GM18517 (cell line): ENCODE data around the gene RAF1.

Experiments used
- ATAC-seq: cut with Tn5 transposase; IDR thresholded peaks from one replicate; pipeline ENCODE4 v1.9.1; 2021; ENCODE audit warnings: mild to moderate bottlenecking, moderate library complexity; ENCODE audit not compliant: unreplicated experiment

RAF1 gene

GRCh38 chr3:12598890-12599289 is 65.0 kb downstream of the RAF1 start:
- ATAC-seq = no peak

DNA sequence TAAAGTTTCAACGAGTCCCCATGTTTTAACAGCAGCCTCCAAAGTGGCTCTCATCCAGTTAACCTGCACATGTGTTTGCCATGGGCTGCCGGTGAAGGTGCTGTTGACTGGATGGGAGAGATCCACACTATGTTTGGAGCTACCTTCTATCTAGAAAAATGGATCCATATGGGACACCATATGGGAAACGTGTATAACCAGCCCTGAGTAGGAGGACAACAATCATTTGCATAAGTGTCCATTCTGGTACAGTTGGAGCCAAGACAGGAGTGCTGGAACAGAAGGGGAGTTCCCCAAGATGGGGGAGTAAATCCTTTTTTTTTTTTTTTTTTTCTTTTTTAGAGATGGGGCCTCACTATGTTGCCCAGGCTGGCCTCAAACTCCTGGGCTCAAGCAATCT is 70.4 kb downstream of the RAF1 start:
- no peak for ATAC-seq

DNA sequence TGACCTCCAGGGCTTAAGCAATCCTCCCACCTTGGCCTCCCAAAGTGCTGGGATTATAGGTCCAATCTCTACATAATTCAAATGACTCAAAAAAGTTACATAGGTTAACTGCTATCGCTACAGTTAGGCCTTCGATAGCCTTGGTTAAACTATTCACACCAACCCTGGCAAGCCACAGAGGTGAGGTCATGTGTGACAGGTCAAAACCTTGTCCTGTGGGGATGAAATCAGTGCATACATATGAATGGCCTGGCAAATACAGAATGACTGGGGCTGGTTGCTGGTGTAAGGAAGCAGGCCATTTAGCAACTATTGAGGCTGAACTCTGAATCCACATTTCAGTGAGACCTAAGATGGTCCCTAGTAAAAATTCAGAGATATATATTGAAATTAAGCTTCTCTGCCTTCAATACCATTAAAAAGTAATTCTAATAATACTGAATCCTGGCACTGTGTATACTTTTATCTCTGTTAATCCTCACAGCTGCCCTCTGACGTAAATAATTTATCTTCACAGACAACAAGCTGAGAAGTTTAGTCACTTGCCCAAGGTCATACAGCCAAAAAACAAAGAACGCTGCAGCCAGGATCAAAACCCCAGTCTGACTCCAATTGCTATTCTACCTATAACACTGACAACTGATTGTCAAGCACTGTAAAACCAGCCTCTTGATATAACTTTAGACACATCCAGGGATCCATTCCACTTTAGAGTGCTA is 71.8 kb downstream of the RAF1 start:
- ATAC-seq = no peak

GRCh38 chr3:12591456-12591855 is 72.5 kb downstream of the RAF1 start:
- ATAC-seq = no peak

DNA sequence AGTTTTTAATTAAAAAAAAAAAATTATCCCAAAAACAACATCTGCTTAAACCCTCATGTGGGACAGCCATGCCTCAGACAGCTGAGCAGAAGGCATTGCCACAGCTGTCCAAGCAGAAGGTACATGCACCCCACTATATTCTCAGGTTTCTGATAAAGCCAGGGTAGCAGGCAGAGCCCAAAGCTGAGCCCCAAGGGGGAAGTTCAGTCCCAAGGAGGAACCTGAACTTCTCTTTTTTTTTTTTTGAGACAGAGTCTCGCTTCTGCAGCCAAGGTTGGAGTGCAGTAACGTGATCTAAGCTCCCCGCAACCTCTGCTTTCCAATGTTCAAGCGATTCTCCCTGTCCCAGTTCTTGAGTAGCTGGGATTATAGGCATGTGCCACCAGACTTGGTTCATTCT is 73.8 kb downstream of the RAF1 start:
- ATAC-seq = no peak

DNA sequence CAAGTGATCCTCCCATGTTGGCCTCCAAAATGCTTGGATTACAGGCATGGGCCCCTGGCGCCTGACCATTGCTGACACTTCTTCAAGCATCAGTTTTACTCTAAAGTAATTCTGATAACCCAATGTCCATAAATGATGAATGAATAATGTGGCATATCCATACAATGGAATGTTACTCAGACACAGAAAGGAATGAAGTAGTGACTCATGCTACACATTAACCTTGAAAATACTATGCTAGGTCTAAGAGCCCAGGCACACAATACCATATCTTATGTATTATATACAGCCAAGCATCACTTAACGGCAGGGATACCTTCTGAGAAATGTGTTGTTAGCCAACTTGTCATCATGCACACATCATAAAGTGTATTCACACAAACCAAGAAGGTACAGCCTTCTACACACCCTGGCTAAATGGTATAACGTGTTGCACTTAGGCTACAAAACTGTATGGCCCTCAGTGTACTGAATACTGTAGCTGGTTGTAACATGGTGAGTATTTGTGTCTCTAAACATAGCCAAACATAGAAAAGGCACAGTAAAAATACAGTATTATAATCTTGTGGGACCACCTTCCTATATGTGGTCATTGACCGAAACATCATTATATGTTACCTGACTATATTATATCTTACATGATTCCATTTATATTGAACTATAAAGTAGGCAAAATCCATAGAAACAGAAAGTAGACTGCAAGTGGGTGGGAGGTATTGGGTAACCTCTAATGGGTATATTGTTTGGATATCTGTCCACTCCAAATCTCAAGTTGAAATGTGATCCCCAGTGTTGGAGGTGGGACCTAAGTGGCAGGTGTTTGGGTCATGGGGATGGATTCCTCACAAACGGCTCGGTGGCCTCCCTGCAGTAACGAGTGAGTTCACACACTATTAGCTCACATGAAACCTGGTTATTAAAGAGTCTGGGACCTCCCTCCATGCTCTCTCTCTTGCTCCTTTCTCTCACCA is 75.6 kb downstream of the RAF1 start:
- ATAC-seq = no peak

GRCh38 chr3:12586403-12586802 is 77.5 kb downstream of the RAF1 start:
- ATAC-seq = no peak

- ATAC-seq = no peak
Observed at GRCh38 chr3:12585970-12586369, 77.9 kb downstream of the RAF1 start.

- no peak for ATAC-seq
Observed at GRCh38 chr3:12585181-12585580, 78.7 kb downstream of the RAF1 start.

- no peak for ATAC-seq
Observed at GRCh38 chr3:12584083-12584482, 79.8 kb downstream of the RAF1 start.

DNA sequence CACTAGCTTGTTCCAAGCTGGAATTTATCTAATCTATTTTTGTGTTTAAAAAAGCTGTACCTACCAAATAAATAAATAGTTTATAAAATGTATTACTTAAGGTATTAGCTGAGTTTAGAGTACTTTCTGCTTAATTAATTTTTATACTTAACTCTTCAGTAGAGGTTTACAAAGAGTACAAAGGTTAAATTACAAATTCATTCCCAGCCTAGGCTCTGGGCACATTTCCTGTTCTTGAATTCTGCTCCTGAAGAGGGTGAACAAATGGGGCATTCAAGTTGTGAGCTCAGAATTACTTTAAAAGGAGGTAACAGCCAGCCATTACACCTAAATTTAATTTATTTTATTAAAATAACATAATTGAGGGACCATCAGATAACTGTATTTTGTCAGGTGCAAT is 80.6 kb downstream of the RAF1 start:
- no peak for ATAC-seq

GRCh38 chr3:12582730-12583129 is 81.2 kb downstream of the RAF1 start:
- ATAC-seq = no peak

- no peak for ATAC-seq
Observed at GRCh38 chr3:12579905-12580304, 84.0 kb downstream of the RAF1 start.

GRCh38 chr3:12579456-12579855 is 84.5 kb downstream of the RAF1 start:
- ATAC-seq = no peak

DNA sequence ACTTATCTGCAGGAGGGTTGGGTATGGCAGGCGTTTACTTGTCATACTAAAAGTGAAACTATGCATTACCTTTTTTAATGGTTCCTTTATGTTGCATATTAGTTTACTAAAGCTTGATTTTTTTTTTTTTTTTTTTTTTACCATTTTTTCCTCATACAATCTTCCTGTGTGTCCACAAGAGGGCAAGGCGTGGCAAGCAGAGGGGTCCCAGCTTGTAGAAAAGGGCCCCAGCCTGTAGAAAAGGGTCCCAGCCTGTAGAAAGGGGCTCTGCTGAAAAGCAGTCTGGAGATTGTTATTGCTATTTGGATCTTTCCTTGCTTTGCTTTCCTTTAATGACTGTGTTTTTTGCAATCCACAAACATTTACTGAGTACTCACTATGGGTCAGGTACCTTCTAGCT is 85.2 kb downstream of the RAF1 start:
- no peak for ATAC-seq

DNA sequence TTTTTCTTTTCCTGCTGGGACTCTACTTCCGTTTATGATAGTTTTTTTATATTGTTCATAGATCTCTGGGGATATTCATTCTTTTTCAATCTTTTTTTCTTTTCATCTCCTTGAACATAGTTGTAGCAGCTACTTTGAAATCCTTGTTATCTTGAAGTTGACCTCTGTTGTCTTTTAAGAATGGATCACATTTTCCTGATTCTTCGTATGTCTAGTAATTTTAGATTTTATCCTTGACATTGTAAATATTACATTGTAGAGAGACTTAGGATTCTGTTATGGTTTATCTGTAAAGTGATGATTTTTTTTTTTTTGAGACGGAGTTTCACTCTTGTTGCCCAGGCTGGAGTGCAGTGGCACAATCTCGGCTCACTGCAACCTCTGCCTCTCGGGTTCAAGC is 86.5 kb downstream of the RAF1 start:
- ATAC-seq = no peak

DNA sequence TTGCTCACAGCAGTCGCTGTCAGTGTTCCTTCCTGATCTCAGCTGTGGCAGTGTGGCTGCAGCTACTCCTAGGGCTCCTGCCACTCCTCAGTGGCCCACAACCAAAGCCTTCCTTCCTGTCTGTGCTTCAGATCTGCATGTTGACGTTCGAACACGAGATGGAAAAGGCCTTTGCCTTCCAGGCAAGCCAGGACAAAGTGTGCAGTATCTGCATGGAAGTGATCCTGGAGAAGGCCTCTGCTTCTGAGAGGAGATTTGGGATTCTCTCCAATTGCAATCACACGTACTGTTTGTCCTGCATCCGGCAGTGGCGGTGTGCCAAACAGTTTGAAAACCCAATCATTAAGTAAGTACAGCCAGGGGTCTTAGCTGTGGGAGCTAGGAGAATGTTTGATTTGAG is 89.3 kb downstream of the RAF1 start:
- no peak for ATAC-seq

DNA sequence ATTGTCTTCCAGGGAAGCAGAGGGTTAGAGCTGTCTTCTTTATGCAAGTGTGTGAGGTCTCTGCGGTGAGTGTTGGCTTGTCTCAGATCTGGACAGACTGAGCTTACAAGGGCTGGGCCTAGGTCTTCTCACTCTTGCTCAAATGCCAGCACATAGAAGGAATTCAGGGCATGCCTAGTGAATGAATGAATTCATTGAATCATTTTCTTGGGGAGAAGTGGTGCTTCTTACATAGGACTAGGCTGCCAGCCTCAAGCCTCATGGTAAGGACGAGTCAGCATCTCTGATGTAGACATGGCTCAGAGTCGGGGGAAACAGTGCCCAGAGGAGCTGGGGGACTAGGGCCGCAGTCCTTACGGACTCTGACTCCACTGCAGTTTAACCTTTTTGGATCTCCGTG is 89.8 kb downstream of the RAF1 start:
- no peak for ATAC-seq

- no peak for ATAC-seq
Observed at GRCh38 chr3:12571986-12572385, 91.9 kb downstream of the RAF1 start.

- no peak for ATAC-seq
Observed at GRCh38 chr3:12569836-12570235, 94.1 kb downstream of the RAF1 start.

- no peak for ATAC-seq
Observed at GRCh38 chr3:12568747-12569146, 95.2 kb downstream of the RAF1 start.

DNA sequence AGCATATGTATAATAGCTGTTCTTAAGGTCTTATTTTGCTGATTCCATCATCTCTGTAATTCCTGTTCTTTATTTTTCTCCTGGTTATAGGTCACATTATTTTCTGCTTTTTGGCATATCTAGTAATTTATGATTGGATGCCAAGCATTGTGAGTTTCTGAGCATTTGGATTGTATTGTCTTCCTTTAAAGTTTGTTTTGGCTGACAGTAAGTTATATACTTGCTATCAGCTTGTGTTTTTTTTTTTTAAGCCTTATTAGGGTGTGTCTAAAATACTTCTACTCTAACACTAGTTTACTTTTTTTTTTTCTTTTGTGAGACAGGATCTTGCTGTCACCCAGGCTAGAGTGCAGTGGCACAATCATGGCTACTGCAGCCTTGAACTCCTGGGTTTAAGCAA is 96.9 kb downstream of the RAF1 start:
- ATAC-seq = no peak
